ENCODE measurements around the gene CATSPERB.
"Not testable (repeated sequence)": the region's sequence is repeated elsewhere in the genome, so short reads cannot be mapped to it uniquely, and the experiment has no call there.

Gene CATSPERB, protein sequence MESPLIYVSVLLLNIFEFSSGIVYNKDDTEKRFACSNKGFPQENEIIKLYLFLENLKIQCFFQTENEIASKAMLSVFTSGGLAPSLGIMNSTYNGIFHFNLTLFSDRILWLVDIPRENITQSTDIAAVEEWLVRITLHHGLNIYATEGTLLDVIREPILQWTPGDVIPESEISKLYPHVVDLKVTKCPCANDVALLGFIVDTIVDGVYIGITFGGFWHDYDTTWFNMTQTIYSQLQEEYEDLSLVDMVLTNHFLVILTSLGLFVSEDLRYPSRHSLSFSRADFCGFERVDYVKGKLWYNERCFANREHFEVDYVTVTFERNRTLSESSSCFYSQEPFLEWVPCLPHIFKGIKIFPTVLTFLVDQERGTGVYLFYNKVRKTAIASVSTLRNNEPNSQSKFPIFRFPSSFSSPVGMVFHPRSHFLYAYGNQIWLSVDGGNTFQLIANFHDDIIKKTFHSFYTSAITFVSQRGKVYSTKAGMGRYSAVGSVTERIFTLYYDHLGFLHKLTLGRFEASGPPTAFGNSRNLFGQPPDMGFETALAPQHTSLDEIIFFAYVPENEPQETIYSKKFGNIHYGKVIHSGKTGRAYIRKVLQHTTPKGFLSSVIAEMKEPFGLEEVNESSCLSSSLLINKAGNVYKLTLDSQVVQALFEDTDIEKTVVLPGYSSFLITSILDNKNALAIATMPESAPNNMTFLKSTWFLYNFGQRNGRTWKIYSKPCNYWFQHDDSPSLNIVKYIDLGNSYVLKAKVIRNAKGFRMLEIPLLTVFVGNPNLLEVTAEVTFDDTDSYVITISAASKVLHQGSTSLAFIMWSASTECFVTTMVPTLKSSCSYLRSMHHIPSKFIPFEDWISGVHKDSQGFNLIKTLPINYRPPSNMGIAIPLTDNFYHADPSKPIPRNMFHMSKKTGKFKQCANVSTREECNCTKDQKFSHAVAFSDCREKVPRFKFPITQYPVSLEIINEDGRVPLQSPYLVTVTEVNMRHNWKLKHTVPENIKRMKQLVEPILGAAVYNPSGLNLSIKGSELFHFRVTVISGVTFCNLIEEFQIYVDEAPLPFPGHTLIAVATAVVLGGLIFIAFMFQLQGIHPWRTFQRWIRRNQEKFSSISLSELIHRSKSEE

DNA sequence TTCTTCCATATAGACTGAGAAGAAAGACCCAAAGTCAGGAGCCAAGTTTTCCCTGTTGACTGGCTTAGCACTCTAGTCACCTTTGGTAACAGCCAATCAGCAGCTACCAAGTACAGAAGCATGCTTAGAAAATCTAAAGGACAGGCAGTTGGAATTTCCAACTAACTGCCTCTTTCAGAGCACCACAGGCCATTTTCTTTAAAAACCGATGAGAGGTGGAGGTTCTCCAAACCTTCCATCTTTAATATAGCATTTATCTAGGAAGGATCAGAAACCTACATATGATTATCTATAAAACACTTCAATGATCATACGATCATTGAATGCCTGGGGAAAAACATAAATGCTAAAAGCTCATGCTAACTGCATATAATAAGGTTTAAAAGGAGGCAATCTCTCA, at the start of gene CATSPERB:
TSS of gene CATSPERB (minus strand) at position 101 of the 400 bp plus-strand sequence. CDS start 2,607 bp downstream, outside the sequence.
- no peak for DNase-seq (ENCODE audit: low read depth)

DNA sequence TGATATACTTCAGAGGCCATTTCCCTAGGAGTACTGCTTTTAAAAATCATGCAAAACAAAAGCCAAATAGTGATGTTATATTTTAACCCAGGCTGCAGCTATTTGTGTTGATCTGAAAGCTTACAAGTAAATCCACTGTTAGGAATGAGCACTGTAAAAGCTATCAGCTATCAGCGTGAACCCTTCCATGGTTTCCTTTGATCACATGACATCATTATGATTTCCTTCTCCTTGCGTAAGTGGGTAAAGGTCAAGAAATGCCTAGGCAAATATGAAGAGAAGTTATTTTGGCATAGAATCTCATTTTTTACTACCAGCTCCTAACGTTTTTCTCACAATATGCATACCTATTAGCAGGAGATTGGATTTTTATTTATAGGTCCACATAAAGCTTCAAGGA, 48.6 kb upstream of the CATSPERB start:
- no peak for DNase-seq (ENCODE audit: low read depth)

DNA sequence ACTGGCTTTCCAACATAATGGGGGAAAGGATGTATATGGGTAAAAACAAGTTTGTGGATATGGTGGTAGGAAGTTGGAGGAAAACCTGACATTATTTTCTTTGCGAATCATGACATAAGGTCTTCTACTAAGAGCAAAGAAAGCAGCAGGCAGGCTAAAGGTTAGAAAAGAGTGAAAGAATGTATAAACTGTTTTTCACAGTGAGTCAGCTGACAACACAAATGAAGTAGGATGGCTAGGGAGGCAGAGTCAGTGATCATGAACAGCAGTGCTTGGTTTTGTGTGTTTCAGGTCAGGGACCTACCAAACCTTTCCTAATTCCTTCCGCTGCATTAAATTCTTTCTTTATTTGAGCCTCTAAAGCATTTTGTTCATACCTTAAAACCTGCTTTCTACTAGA, 46.3 kb upstream of the CATSPERB start:
- DNase-seq (ENCODE audit: low read depth), result no peak

DNA sequence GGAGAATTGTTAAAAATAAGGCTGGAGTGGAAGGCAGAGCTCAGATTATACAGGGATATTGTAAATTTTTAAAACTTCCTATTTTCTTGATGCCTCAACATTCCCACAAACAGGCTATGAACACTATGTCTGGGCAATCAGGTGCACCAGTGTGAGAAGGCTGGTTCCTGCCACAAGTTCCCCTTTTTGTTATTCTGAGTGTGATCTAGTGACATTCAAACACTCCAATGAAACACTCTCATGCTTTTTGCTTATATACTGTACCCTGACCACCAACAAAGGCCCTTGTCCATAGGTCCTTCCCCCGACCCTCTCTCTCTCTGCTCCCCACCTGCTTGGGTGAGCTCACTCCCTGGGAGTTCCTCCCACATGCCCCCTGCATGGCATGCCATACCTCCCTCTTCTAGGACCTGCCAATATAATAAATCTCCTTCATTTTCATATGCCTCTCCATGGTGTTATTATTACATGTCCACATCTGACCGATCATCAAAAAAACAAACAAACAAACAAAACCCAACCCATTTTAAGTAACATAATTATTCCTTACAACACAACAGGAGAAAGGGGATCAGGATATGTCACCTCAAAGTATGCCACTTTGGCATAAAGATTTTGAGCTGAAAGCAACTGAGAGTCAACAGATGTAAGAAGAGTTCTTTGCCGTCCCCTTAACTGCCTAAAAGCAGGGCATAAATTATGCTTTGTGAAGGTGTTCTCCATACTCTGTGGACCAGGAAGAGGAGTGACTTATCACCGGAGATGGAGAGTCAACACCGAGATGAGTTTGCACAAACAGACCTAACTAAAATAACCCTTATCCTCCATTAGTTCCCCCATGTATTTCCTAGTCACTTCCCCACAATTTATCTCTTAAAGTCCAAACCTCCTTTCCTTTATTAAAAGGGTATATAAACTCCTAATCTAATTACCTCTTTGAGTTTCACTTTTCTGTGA, 42.5 kb upstream of the CATSPERB start:
- DNase-seq (ENCODE audit: low read depth), result no peak

DNA sequence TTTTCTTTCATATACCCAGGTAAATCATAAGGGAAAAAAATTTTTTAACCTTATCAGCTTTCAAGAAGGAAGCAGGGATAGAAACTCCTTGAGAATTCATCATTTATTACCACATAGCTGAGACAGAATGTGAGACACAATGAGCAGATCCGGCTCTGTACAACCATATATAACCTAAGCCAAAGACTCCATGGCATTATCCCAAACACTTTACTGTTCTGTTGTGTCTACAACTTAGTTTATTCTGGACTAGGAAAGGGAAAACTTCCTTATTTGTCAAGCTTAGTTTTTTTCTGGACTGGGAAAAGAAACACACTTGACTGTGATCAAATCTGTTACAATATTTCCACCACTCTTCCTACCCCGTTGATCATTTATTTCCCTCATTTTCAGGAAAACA, 38.3 kb upstream of the CATSPERB start:
- DNase-seq (ENCODE audit: low read depth), result no peak

DNA sequence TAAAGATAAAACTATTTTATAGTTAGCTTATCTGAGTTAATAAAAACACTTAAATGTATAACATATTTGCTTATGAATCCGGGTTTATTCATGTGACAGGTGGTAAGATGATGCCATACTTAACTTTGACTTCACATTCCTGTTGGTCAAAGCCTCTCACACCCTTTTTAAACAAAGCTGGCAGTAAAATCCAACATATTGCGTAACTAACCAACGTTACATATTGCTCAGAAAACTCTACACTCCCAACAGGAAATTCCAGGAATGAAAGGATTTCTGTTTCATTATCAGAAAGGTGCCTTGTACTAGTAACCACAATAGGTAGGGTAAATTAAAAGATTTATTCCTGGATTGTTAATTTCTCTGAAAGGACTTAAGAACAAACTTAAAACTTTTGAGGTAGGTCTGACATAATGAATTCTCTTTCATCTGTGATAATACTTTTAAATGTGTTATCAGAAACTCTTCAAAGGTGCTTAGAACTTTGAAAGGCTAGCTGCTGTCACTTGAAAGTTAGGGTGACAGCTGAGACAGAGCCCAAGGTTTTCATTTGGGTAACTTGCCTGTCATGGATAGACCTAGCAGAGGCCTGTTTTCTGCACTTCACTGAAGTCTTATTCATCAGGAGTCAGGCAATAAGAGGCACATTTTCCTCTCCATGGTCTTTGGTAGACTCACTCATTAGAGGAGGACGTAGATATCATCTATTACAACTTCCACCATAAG, 23.8 kb upstream of the CATSPERB start:
- DNase-seq (ENCODE audit: low read depth), result no peak

DNA sequence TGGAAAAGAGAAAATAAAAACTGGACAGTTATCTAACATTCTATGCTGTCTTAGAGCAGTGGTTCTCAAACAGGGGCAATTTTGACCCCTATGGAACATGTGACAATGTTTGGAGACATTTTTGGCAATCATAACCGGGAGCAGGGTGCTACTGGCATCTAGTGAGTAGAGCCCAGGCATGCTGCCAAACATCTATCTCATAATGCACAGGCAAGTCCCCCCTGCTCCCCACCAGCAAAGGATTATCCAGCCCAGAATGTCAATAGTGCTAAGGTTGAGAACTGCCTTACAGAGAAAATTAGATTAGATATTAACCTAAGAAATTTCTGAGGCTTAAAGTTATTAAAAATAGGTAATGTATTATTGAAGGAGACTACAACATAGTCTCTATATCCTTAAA, 22.9 kb upstream of the CATSPERB start:
- DNase-seq (ENCODE audit: low read depth), result no peak

DNA sequence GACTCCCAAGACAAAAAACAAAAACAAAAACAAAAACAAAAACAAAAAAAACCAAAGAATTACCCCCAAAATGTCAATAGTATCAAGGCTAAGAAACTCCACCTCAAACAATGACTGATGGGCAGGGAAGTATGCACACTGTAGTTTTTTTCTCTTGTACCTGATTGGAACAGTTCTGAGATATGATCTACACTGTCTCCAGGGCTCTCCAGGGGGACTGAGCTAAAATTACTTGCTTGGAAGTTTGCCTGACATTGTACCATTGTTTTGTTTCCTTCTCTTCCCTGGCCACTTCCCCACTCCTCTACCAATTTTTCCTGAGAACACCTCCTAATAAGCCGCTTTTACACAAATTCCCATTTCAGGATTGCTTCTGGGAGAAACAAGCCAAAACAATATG, 22.3 kb upstream of the CATSPERB start:
- no peak for DNase-seq (ENCODE audit: low read depth)

DNA sequence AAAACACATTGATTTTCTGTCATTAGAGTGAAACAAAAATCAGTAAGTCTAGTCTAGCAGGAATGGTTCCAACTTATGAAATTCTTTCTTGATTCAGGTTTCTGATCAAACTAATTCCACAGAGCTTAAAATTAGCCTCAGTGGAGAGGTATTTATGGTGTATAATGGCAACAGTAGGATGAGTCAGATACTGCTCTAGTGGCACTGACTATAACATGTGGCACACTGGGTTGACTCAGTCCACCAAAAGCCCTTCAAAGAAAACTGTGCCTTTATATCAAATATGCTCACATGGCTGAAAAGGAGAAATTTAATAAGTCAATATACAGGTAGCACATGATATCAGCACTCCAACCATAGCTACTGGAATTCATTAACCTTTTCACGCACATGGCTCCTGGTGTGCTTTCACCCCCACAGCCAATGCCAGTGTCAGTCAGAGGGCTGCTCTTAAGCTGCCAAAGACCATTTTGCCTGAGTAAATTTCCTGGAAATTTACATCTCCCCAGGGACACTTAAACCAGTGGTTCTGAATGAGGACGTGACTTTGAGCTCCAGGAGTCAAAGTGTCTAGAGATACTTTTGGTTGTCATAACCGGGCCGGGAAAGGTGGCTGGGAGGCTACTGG, 21.7 kb upstream of the CATSPERB start:
- DNase-seq (ENCODE audit: low read depth), result no peak

DNA sequence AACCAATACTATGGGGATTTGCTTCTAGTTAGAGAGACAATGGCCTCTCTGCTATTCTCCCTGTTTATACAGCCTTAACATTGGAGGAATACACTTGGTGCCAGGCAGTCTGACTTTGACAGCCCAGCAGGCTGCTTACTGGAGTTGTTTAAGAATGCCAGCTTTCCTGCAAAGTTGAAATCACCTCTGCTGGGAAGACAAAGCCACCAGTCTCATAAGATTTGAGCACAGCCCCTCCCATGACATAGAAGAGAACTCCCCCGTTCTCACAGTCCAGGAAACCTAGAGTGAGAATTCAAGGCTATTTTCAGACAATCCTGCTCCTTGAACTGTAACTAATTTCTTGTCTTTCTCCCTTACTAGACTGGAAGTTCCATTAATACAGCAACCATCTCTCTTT, 21.1 kb upstream of the CATSPERB start:
- DNase-seq (ENCODE audit: low read depth), result no peak

DNA sequence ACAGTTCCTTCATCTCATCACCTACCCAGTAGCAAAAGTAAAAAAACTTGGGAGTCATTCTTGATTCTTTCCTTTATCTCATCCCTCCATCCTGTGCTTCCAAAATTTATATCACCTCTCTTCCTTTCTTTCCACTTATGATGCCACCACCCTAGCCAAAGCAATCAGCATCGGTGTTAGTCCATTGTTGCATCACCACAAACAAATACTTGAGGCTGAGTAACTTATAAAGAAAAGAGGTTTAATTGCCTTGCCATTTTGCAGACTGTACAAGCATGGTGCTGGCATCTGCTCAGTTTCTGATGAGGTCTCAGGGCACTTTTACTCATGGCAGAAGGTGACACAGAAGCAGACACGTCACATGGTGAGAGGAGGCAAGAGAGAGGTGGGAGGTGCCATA, 19.8 kb upstream of the CATSPERB start:
- no peak for DNase-seq (ENCODE audit: low read depth)

DNA sequence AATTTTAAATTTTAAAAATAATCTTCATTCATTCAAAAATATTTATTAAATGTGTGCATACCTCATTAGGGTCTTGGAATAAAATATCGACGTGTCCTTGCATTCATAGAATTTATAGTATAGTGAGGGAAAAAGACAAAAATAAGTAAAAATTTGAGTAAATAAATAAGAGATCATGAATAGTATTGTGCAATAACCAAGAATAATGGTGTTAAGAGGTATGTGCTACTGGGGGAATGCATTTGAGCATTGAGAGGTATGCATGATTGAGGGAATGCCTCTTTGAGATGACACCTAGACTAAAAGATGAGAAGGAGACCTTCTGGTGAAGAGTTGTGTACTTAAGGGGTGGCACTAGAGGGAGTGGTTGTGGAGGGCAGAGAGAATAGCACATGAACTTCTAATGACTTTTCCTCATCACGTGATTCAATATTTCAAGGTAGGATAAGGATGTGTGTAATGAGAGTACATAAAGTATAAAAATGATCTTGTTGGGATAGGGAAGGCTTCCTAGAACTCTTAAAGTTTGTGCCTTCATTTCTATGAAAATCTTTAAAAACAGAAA, 18.8 kb upstream of the CATSPERB start:
- no peak for DNase-seq (ENCODE audit: low read depth)

DNA sequence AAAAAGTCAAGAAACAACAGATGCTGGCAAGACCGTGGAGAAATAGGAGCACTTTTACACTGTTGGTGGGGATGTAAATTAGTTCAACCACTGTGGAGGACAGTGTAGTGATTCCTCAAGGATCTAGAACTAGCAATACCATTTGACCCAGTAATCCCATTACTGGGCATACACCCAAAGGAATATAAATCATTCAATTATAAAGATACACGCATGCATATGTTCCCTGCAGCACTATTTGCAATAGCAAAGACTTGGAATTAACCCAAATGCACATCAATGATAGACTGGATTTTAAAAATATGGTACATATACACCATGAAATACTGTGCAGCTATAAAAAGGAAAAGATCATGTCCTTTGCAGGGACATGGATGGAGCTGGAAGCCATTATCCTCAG, 18.0 kb upstream of the CATSPERB start:
- no peak for DNase-seq (ENCODE audit: low read depth)

DNA sequence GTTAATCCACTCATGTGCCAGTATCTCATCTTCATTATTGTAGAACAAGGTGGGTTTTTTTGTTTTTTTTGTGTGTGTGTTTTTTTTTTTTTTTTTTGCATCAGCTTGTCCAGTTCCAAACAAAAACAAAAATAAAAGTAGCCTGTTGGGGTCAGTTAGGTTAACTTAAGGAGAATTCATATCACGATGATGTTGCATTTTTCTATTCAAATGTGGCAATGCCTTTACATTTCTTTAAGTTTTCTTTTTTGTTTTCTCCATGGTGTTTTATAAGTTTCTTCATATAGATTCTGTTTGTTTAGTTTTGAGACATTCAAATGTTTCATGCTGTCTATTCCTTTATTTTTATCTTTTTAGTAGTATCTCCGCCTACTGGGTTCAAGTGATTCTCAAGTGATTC, 16.2 kb upstream of the CATSPERB start:
- DNase-seq (ENCODE audit: low read depth), result no peak

DNA sequence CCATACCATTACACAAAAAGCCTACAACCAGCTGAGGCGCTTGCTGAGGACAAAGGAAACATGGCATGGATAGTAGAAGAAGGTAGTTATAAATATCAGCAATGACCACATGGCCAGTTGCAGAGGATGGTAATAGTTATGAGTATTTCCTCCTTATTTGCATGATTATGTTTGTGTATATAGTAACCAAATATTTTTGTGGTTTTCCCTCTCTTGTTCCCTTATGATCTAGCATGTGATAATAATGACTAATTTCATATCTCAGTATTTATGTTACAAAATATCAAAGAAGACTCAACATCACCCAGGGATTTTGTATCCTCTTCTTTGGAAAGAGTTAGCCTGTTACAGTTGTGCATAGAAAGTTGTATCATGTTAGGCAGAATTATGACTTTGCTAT, 13.5 kb upstream of the CATSPERB start:
- DNase-seq (ENCODE audit: low read depth), result no peak

DNA sequence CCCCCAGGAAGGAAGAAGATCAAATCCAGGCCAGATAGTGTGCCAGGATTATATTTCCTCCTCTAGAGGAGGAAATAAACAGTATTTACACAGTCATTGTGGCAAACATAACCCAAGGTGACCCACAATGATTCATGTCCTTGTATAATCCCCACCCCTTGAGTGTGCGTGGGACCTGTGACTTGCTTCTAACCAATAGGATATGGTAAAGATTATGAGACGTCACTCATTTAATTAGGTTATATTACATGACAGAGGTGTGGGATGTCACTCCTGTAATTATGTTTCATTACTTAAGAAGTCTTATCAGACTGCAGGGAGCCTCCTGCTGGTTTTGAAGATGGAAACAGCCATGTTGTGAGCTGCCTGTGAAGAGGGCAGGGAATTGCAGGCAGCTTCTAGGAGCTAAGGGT, 12.2 kb upstream of the CATSPERB start:
- no peak for DNase-seq (ENCODE audit: low read depth)

DNA sequence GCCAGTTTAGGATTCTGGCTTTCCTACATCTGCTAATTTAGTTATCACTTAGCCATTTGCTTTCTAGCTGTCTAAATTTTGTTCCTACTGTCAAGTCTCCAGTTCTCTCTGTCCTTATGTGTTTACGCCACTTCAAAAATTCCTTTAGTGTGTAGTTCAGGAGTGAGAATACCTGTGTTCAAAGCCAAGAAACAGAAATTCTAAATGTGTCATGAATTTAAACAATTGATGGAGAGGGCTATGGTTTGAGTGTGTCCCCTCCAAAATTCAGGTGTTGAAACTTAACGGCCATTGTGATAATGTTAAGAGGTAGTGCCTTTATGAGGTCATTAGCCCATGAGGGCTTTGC, 11.4 kb upstream of the CATSPERB start:
- DNase-seq (ENCODE audit: low read depth), result no peak

DNA sequence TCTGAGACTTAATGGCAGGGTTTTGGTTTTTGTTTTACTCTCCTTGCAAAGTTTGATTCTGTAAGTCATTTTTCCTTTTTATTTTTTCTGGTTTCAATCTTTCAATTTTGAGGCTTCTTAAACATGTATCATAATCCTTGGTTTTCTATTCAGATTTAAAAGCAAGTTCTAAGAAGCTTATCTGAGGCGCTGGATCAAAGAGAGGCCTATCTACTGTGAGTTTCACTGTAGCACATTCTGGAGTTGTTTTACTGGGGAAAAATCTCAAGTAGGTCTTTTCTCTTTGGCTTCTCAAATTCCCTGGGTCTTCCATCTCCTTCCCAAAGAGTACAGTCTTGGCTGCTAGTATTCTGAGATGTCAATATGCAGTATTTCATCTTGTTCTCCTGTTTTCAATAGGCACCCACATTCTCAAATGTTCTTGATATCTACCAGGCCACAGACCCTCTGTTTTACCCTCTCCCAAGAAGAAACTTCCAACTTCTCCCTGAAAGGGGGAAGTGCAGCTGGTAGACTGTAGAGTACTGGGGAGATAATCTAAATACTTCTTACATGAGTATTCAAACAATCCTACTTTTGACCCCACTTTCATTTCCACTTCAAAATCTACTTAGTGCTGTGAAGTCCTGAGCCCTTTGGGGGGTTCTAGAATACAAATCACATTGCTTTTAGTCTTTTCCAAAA, 10.9 kb upstream of the CATSPERB start:
- DNase-seq (ENCODE audit: low read depth), result no peak

DNA sequence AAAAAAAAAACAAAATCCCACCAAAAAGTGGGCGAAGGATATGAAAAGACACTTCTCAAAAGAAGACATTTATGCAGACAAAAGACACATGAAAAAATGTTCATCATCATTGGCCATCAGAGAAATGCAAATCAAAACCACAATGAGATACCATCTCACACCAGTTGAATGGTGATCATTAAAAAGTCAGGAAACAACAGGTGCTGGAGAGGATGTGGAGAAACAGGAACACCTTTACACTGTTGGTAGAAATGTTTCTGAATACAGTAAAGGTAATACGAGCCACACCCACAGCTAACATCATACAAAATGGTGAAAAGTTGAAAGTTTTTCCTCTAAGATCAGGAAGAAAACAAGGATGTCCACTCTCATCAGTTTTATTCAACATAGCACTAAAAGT, 8.0 kb upstream of the CATSPERB start:
- DNase-seq (ENCODE audit: low read depth), result not testable (repeated sequence)

DNA sequence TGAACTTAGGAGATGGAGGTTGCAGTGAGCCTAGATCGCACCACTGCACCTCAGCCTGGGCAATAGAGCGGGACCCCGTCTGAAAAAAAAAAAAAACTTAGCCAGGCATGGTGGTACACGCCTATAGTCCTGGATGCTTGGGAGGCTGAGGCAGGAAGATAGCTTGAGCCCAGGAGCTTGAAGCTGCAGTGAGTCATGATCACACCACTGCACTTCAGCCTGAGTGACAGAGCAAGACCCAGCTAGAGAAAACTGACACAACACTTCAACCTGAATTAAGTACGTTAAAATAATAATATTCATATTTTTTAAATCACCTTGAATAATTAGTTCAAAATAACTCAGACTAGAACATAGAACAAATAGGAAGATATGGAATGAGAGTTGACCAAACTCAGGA, 5.7 kb upstream of the CATSPERB start:
- no peak for DNase-seq (ENCODE audit: low read depth)
